Heart left ventricle (tissue), 16 donors: Measurements from ENCODE around the gene MATN1. TPM values are rescaled to one million over a fixed set of nuclear protein-coding genes. Genes with fewer than 3 reads are reported as not detected.
A peak's percentile ranks its signal among the peaks of the same experiment; 100 is the strongest.

ENCODE experiments used
- ATAC-seq, 4 donors: fragments of 200-7000 bp; cut with Tn5 transposase; one replicate each; pipeline ENCODE4 v1.9.1; 2020 to 2022; ENCODE audit warnings: moderate library complexity in 4 of 4, mild to moderate bottlenecking in 3 of 4, moderate number of reproducible peaks in 1 of 4
- DNase-seq, 5 donors: peaks; one replicate each; pipeline ENCODE4 v3.0.0-alpha.2; 2020
- H3K27ac ChIP-seq, 12 donors: fragments of 200-600 bp; sonication (generic) in 4 of 12; one replicate each; pipeline versions ENCODE4 v1.5.0 to v1.8.0; 2016 to 2022; ENCODE audit warnings: mild to moderate bottlenecking in 2 of 12
- H3K27me3 ChIP-seq, 9 donors: fragments of 200-600 bp; sonication (generic) in 2 of 9; one replicate each; pipeline versions ENCODE4 v1.5.1 to v1.8.0; 2016 to 2022; ENCODE audit warnings: mild to moderate bottlenecking in 3 of 9
- H3K36me3 ChIP-seq, 9 donors: fragments of 200-600 bp; sonication (generic) in 2 of 9; one replicate each; pipeline versions ENCODE4 v1.5.0 to v1.8.0; 2018 to 2022; ENCODE audit warnings: mild to moderate bottlenecking in 2 of 9
- H3K4me1 ChIP-seq, 12 donors: fragments of 200-600 bp; sonication (generic) in 4 of 12; one replicate each; pipeline versions ENCODE4 v1.5.0 to v1.8.0; 2016 to 2022; ENCODE audit warnings: mild to moderate bottlenecking in 3 of 12
- H3K4me3 ChIP-seq, 12 donors: fragments of 200-600 bp; sonication (generic) in 4 of 12; one replicate each; pipeline versions ENCODE4 v1.5.0 to v1.8.0; 2017 to 2022; ENCODE audit warnings: mild to moderate bottlenecking in 9 of 12, moderate library complexity in 4 of 12
- H3K9me3 ChIP-seq, 12 donors: fragments of 200-600 bp; sonication (generic) in 4 of 12; one replicate each; pipeline versions ENCODE4 v1.5.0 to v1.8.0; 2016 to 2022; ENCODE audit warnings: mild to moderate bottlenecking in 1 of 12
- CTCF ChIP-seq, 12 donors: fragments of 200-600 bp; sonication (generic) in 4 of 12; IDR thresholded peaks; one replicate each; pipeline versions ENCODE4 v1.5.0 to v1.8.0; 2018 to 2022; ENCODE audit warnings: antibody characterized with exemption in 12 of 12, mild to moderate bottlenecking in 5 of 12
- POLR2A ChIP-seq, 2 donors: fragments of 450-650 bp; IDR thresholded peaks; one replicate each; pipeline ENCODE4 v1.6.1; 2017; ENCODE audit warnings: antibody characterized with exemption in 2 of 2, mild to moderate bottlenecking in 2 of 2, moderate library complexity in 2 of 2
- WGBS, 4 donors: extraction: QIAGEN DNeasy Blood & Tissue Kit in 2 of 4; methylation state at CpG; one replicate each; pipeline versions ENCODE4 v1.1.5 to v1.1.7; 2013 to 2018; 5-methylcytosine and 5-hydroxymethylcytosine counted together
- intact Hi-C, 10 donors: fragments of 100-400 bp; cut with DNase I; formaldehyde crosslinking; loops; one replicate each; pipeline versions ENCODE4 v1.11.1 to v1.14.2; 2022
- polyA plus RNA-seq, 2 donors: library from polyadenylated mRNA; stranded (reverse); fragments of 200-250 nt; gene quantifications; one replicate each; pipeline ENCODE4 v1.2.3, GENCODE V29; 2013
- total RNA-seq, 9 donors: library from RNA; depleted of rRNA in 2 of 9; stranded (reverse); fragments of >200 nt in 2 of 9; fragmentation: NEBNext Ultra II Directional in 3 of 9; extraction: Animal tissue kit (Norgen Biotek cat#: 25700) in 3 of 9; gene quantifications; one replicate each; pipeline versions ENCODE4 v1.1.0 to v1.2.4, GENCODE V29; 2016 to 2023
- donor health status: ischemic (EF 13 %, LVEDD 7.1; RV severe dilation, severe dysfunction).
- donor health status: healthy with polysubstance abuse.
- donor health status: DM: no; HTN: yes; CAD: no.
- donor health status: DM: no; HTN: no; CAD: no.
- donor health status: ischemic (EF 25% LVEDD 6.9; RV normal size, moderate dysfunction).
- donor health status: ischemic (EF 25% LVEDD 5.7; RV mildly dilated, moderate dysfunction).
- donor health status: healthy.
- donor health status: DM: yes; HTN: yes; CAD: no.
- donor health status: ischemic (EF 35%, LVEDD 5.7; RV mildly dilated, moderate dysfunction).
- donor health status: nonischemic (EF 11% LVEDD 7.7; RV severe dilation, severe dysfunction).
- donor health status: DM: yes; HTN: yes; CAD: no.
- donor health status: PGD.
- donor health status: ischemic (EF 29% LVEDD 5.4; RV normal size, mild dysfunction).
- donor health status: nonischemic (EF 23%, LVEDD 6.1; RV moderate dilation, normal function).

Gene MATN1
- total and polyA plus RNA-seq, 11 donors, result 0.67 TPM; not detected in 10

- no peaks in the 10 kb centered on the region for H3K9me3 ChIP-seq
- peaks cover 0 to 8% (median 0%) of the 10 kb centered on the region in 9 donors for H3K27me3 ChIP-seq
- peak overlapping the region in 1 of 12 donors; percentile 73 for H3K27ac ChIP-seq
- WGBS, 4 donors, result 43 to 58% (median 51%) methylated on average over 3 to 9 of the region's 9 CpGs
- ATAC-seq, result peak in 2 of 4 donors; percentile 35 to 37
- peaks cover 0 to 16% (median 0%) of the 10 kb centered on the region in 12 donors for H3K4me1 ChIP-seq
- intact Hi-C loops, result no loop called here
- TF ChIP-seq POLR2A (IDR thresholded peaks at IDR 0.05) (no peak), CTCF (IDR thresholded peaks at IDR 0.05) (no peak)
- H3K4me3 ChIP-seq, result no peak overlapping the region
- peak in 2 of 5 donors; percentile 27 to 44 for DNase-seq
- no peaks in the 10 kb centered on the region for H3K36me3 ChIP-seq
These were observed 25.6 kb downstream of the MATN1 start for GRCh38 chr1:30697571-30698376.

GRCh38 chr1:30696831-30697230 is 26.6 kb downstream of the MATN1 start:
- TF ChIP-seq POLR2A (IDR thresholded peaks at IDR 0.05), result no peak
- no peak for TF ChIP-seq CTCF (IDR thresholded peaks at IDR 0.05)
- H3K9me3 ChIP-seq, result no peaks in the 10 kb centered on the region
- DNase-seq (peak in 2 of 5 donors; percentile 7 to 11), ATAC-seq (no peak)
- intact Hi-C loops, result no loop called here
- H3K4me3 ChIP-seq, result no peak overlapping the region
- peak overlapping the region in 1 of 12 donors; percentile 73 for H3K27ac ChIP-seq
- peaks cover 0 to 15% (median 0%) of the 10 kb centered on the region in 9 donors for H3K27me3 ChIP-seq
- 86 to 97% (median 89%) methylated on average over 6 of the region's 6 CpGs for WGBS, 4 donors
- H3K36me3 ChIP-seq, result no peaks in the 10 kb centered on the region
- peaks cover 0 to 16% (median 0%) of the 10 kb centered on the region in 12 donors for H3K4me1 ChIP-seq

DNA sequence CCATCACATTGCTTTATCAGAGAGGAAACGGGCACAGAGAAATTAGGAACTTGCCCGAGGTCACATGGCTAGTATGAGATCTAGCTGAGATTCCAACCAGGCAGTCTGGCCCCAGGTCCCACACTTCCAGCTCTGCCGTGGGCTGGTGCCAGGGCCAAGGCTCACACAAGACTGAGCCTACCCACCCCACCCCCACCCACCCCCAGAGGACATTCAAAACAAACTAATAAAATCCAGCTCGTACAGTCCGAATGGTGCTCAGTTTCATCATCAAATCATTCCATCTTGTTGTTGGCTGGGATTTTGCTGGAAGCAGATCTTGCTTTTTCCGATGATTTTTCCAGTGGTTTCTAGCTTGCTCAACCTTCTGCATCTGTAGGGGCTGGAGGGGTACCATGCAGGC is 27.9 kb downstream of the MATN1 start:
- peaks cover 0 to 19% (median 0%) of the 10 kb centered on the region in 9 donors for H3K27me3 ChIP-seq
- TF ChIP-seq CTCF (IDR thresholded peaks at IDR 0.05), result no peak
- TF ChIP-seq POLR2A (IDR thresholded peaks at IDR 0.05), result no peak
- H3K4me1 ChIP-seq, result peaks cover 0 to 16% (median 0%) of the 10 kb centered on the region in 12 donors
- 54 to 69% (median 58%) methylated on average over 6 of the region's 6 CpGs for WGBS, 4 donors
- intact Hi-C loops, result no loop called here
- H3K4me3 ChIP-seq, result no peak overlapping the region
- peak in 2 of 5 donors; percentile 3 to 6 for DNase-seq
- no peaks in the 10 kb centered on the region for H3K36me3 ChIP-seq
- H3K9me3 ChIP-seq, result no peaks in the 10 kb centered on the region
- peak overlapping the region in 1 of 12 donors; percentile 73 for H3K27ac ChIP-seq
- ATAC-seq, result peak in 2 of 4 donors; percentile 12 to 40
